Stimulated activated CD8-positive, alpha-beta memory T cell treated with anti-CD3 and anti-CD28 coated beads, Interleukin-4, amount 100 ng/mL, for 24 hours (primary cell): Measurements from ENCODE around the gene SLC7A7.
"Not testable (repeated sequence)": the region's sequence is repeated elsewhere in the genome, so short reads cannot be mapped to it uniquely, and the experiment has no call there.

Source experiments
- DNase-seq: peaks from one replicate; pipeline ENCODE4 v3.0.0-alpha.2; 2020; ENCODE audit warnings: low read depth

SLC7A7 gene

GRCh38 chr14:22814941-22815713 is at the start of gene SLC7A7:
SLC7A7 (minus strand) TSS chr14:22815435; CDS start chr14:22813398, 2,037 bp downstream.
- DNase-seq, result no peak

DNA sequence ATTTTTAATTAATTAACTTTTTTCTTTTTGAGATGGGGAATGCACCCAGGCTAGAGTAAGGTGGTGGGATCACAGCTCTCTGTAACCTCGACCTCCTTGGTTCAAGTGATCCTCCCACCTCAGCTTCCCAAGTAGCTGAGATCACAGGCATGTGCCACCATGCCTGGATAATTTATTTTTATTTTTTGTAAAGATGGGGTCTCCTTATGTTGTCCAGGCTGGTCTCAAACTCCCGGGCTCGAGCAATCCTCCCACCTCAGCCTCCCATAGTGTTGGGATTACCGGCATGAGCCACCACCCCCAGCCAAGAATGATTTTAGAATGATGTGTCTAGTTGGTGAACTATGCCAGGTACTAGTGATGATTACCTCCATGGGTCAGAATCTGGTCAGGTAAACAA is 49.7 kb upstream of the SLC7A7 start:
- no peak for DNase-seq

DNA sequence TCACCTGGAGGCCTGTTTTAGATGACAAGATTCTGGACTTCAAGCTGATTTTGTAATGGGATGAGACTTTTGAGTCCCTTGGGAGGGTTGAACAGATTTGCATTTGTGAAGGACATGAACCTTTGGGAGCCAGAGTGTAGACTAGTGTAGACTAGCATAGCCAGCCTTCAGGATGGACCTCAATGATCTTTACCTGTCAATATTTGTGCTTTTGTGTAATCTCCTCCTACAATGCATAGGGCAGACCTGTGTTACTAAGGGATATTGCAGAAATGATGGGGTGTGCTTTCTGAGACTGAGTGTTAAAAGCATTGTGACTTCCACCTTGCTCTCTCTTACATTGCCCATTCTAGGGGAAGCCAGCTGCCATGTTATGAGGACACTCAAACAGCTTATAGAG is 46.4 kb upstream of the SLC7A7 start:
- no peak for DNase-seq

DNA sequence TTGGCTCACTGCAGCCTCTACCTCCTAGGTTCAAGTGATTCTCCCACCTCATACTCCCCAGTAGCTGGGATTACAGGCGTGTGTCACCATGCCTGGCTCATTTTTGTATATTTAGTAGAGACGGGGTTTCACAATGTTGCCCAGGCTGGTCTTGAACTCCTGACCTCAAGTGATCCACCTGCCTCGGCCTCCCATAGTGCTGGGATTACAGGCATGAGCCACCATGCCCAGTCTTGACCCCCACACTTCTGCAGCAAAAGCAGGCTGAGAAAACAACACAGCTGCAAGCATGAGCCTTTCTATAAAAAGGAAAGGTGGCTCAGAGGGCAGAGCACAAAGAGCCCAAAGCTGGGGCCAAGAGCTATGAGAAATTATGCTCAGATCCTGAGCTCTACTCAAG is 45.1 kb upstream of the SLC7A7 start:
- not testable (repeated sequence) for DNase-seq

GRCh38 chr14:22856428-22856827 is 41.2 kb upstream of the SLC7A7 start:
- DNase-seq, result no peak

DNA sequence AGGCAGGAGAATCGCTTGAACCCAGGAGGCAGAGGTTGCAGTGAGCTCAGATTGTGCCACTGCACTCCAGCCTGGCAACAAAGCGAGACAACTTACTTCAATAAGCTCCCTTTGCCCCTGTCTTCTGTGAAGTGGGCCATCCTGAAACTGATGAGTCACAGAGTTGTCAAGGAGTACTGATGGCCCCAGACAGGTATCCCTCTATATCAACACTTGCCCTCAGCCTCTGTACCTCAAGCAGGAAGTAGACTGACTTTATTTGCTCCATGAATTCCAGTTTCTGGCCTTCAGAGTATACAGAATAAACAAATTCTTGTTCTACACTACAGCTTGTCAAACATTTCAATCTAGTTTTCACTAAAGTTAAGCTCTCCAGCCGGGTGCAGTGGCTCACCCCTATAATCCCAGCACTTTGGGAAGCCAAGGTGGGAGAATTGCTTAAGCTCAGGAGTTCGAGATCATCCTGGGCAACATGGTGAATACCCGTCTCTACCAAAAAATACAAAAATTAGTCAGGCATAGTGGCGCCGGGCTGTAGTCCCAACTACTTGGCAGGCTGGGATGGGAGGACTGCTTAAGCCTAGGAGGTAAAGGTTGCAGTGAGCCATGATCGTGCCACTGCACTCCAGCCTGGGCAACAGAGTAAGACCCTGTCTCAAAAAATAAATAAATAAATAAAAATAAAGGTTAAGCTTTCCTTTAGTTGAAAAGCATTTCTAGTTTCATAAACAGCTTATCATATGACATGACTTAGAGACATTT is 39.9 kb upstream of the SLC7A7 start:
- no peak for DNase-seq

DNA sequence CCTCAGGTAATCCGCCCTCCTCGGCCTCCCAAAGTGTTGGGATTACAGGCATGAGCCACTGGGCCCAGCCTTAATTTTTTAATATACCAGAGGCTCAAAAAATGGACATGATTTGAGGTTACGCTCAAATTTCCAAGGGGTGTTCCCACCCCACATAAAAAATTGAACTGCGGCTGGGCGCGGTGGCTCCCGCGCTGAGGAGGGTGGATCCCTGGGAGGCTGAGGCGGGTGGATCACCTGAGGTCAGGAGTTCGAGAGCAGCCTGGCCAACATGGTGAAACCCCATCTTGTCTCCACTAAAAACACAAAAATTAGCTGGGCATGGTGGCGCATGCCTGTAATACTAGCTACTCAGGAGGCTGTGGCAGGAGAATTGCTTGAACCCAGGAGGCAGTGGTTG is 39.1 kb upstream of the SLC7A7 start:
- not testable (repeated sequence) for DNase-seq

GRCh38 chr14:22852940-22853767 is 37.9 kb upstream of the SLC7A7 start:
- DNase-seq, result peak; percentile 89

- DNase-seq, result no peak
These were observed 37.3 kb upstream of the SLC7A7 start for GRCh38 chr14:22852599-22852939.

- not testable (repeated sequence) for DNase-seq
These were observed 36.9 kb upstream of the SLC7A7 start for GRCh38 chr14:22852178-22852577.

- DNase-seq, result no peak
These were observed 35.9 kb upstream of the SLC7A7 start for GRCh38 chr14:22850944-22851764.

GRCh38 chr14:22849212-22849819 is 34.1 kb upstream of the SLC7A7 start:
- no peak for DNase-seq

GRCh38 chr14:22848351-22849164 is 33.3 kb upstream of the SLC7A7 start:
- no peak for DNase-seq

DNA sequence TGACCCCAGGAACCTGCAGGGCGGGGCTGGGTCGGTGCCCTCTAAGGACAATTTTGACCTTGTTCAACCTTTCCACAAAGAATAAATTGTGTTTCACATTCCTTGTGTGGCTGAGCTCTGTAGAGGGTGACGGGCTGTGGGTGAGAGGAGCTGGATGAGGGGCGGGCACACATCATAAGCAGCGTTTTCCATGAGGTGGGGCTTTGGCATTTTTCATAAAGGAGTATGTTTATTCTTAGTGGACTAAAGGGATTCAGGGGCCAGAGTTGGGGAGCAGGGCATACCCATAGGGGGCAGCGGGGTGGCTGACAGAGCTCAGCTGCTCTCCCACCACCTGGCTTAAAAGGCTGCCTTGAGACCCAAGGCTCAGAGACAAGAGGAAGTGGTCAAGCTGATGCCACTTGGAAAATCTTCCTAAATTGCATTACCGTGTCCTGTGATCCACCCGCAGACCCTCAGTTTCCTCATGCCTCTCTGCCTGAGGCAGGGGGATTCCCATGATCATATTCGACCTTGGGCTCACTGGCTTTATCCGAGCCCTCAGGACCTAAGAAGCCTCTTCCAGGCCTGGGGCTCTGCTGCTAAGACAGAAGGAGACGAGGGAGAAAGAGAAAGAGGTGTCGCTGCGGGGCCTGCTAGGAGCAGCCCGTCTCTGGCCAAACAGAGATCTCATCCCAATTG is 32.6 kb upstream of the SLC7A7 start:
- DNase-seq, result no peak

DNA sequence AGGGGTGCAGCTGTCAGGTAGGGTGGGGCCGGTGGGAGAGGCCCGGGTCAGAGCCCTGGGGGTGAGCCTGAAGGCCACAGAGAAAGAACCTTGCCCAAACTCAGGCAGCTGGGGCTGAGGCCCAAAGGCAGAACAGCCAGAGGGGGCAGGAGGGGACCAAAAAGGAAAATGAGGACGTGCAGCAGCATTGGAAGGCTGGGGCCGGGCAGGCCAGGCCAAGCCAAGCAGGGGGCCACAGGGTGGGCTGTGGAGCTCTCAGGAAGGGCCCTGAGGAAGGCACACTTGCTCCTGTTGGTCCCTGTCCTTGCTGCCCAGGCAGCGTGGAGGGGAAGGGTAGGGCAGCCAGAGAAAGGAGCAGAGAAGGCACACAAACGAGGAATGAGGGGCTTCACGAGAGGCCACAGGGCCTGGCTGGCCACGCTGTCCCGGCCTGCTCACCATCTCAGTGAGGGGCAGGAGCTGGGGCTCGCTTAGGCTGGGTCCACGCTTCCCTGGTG is 31.6 kb upstream of the SLC7A7 start:
- no peak for DNase-seq

DNA sequence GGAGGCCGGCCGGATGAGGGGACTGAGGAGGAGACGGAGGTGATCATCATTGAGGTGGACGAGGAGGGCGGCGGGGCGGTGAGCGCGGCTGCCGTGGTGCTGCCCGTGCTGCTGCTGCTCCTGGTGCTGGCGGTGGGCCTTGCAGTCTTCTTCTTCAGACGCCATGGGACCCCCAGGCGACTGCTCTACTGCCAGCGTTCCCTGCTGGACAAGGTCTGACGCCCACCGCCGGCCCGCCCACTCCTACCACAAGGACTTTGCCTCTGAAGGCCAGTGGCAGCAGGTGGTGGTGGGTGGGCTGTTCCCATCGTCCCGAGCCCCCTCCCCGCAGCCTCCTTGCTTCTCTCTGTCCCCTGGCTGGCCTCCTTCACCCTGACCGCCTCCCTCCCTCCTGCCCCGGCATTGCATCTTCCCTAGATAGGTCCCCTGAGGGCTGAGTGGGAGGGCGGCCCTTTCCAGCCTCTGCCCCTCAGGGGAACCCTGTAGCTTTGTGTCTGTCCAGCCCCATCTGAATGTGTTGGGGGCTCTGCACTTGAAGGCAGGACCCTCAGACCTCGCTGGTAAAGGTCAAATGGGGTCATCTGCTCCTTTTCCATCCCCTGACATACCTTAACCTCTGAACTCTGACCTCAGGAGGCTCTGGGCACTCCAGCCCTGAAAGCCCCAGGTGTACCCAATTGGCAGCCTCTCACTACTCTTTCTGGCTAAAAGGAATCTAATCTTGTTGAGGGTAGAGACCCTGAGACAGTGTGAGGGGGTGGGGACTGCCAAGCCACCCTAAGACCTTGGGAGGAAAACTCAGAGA is 30.8 kb upstream of the SLC7A7 start:
- DNase-seq, result no peak

DNA sequence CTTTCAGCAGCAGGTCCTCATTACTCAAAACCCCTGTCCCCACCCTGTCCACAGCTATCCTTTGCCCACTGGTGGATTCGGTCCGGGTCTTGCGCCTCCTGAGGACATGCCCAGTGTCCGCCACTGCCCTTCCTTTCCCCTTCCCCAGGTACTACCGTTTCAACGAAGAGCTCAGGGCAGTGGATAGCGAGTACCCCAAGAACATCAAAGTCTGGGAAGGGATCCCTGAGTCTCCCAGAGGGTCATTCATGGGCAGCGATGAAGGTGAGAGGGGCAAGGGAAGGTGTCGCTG is 29.8 kb upstream of the SLC7A7 start:
- DNase-seq, result no peak

- DNase-seq, result no peak
These were observed 29.2 kb upstream of the SLC7A7 start for GRCh38 chr14:22844221-22845102.
